Spleen (tissue), 7 donors: ENCODE data around the gene SFPQ.

Experiments used
- CTCF ChIP-seq, 11 experiments: fragments of 200-600 bp in 7 of 11; fragments of 450-650 bp in 4 of 11; sonication (generic) in 4 of 11; IDR thresholded peaks in 8 of 11; conservative IDR thresholded peaks in 3 of 11; 1 replicate in 7 of 11; 2 replicates in 4 of 11; pipeline versions ENCODE4 v1.4.0 to v1.8.0; 2016 to 2021; ENCODE audit warnings: antibody characterized with exemption in 11 of 11, inconsistent platforms in 4 of 11, mild to moderate bottlenecking in 1 of 11
- POLR2AphosphoS5 ChIP-seq, 3 donors: sonication (generic); formaldehyde crosslinking; IDR thresholded peaks; one replicate each; pipeline ENCODE4 v1.5.1; 2017; ENCODE audit warnings: antibody characterized with exemption in 3 of 3
- donor health status: DM: no; HTN: no; CAD: no; lungs with moderate emphysema.
- donor health status: DM: no; HTN: no; CAD: no.
- donor health status: DM: no; HTN: no; CAD: no.

DNA sequence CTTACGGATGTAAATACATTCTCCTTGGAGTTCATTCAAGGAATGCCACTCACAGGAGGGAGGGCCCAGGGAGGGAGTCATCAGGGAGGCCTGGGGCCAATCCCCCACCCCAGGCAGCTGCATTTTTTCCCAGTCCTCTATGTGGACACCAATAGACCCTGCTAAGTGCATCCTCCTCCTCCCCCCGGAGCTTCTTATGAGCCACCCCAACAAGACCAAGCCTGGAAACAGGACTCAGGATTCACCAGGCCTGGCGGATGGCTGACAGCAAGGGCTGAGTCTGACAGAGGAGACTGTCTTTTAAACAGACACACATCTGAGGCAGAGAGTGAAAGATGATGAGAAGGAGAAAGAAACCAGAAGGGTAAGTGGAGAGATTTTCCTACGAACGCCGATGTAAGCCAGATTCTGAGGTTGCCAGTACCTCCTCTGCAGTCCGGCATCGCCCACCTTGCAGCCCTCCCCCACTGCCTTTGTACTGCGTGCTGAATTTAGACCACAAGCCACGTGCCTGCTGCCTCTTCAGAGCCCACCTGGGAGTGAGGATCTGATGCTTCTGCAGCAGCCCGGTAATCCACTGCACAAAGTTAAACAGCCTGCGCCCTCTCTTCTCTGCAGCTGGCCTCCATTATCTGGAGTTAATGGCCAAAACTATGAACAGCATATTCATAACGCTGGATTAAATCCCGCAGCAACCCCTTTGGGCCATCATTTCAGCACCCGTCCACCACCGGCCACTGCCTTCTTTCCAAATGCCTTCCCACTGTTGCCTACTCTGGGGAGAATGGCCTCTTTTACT, 17.6 kb upstream of the SFPQ start:
- TF ChIP-seq CTCF (IDR thresholded peaks at IDR 0.05 in 8 of 11, conservative IDR thresholded peaks at IDR 0.05 in 3 of 11) = no peak
- no peak for TF ChIP-seq POLR2AphosphoS5 (IDR thresholded peaks at IDR 0.05)
